ENCODE data around the gene PTH2.

The PTH2 gene

DNA sequence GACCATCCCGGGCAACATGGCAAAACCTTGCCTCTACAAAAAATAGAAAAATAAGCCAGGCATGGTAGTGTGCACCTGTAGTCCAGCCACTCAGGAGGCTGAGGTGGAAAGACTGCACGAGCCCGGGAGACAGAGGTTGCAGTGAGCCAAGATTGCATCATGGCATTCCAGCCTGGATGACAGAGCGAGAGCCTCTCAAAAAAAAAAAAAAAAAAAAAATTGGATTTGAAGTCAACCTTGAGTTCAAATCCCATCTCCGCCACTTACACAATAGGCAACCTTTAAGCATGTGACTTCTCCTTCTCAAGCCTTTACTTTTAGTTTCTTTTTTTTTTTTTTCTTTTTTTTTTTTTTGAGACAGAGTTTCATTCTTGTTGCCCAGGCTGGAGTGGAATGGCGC, 23.2 kb downstream of the PTH2 start:
- H3K4me3 ChIP-seq (ENCODE audit: low read length) = no peak overlapping the region
- TF ChIP-seq CTCF (conservative IDR thresholded peaks at IDR 0.05; ENCODE audit: low read depth, low read length) = no peak
- no peak for DNase-seq (ENCODE audit: low read depth)

DNA sequence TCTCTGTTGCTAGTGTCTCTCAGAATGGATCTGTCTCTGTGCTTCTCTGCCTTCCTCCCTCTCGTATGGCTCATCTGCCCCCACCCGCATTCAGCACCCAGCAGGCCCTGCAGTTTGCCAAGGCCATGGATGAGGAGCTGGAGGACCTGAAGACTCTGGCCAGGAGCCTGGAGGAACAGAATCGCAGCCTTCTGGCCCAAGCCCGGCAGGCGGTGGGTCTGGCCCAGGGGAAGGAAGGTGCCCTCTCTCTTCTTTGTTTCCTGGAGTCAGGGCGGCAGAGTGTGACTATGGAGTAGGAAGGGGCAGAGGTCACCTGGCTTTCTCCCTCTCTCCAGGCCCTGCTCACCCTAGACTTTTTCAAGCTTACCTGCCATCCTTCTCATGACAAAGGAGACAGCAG, 24.3 kb downstream of the PTH2 start:
- no peak for TF ChIP-seq CTCF (conservative IDR thresholded peaks at IDR 0.05; ENCODE audit: low read depth, low read length)
- no peak for DNase-seq (ENCODE audit: low read depth)
- no peak overlapping the region for H3K4me3 ChIP-seq (ENCODE audit: low read length)

- no peak for TF ChIP-seq CTCF (conservative IDR thresholded peaks at IDR 0.05; ENCODE audit: low read depth, low read length)
- DNase-seq (ENCODE audit: low read depth) = no peak
- H3K4me3 ChIP-seq (ENCODE audit: low read length) = no peak overlapping the region
These were observed 25.1 kb downstream of the PTH2 start for GRCh38 chr19:49398001-49398615.

DNA sequence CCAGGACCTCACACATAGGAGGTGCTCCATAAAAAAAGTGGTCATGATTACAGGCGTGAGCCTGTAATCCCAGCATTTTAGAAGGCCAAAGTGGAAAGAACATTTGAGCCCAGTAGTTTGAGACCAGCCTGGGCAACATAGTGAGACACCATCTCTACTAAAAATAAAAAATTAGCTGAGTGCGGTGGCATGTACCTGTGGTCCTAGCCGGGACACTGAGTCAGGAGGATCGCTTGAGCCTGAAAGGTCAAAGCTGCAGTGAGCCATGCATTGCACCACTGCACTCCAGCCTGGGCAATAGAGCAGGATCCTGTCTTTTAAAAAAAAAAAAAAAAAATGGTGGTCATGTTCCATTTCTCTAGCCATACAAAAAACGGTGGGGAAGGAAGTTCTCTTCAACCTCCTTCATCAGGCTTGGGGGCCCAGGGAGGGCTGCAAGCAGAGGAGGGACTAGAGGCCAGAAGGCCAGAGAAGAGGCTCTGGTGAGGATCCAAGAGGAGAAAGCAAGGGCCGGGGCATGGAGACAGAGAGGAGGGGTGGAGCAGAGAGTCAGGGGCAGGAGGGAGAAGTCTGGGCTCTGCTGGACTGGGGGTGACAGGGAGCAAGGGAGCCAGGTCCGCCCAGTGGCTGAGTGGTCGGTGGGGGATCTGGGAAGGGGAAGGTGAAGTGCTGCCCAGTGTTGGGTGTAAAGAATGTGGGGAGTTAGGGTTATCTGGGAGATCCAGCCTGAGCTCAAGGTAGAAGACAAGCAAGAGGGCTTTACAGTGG, 26.3 kb downstream of the PTH2 start:
- TF ChIP-seq CTCF (conservative IDR thresholded peaks at IDR 0.05; ENCODE audit: low read depth, low read length) = no peak
- no peak for DNase-seq (ENCODE audit: low read depth)
- no peak overlapping the region for H3K4me3 ChIP-seq (ENCODE audit: low read length)

DNA sequence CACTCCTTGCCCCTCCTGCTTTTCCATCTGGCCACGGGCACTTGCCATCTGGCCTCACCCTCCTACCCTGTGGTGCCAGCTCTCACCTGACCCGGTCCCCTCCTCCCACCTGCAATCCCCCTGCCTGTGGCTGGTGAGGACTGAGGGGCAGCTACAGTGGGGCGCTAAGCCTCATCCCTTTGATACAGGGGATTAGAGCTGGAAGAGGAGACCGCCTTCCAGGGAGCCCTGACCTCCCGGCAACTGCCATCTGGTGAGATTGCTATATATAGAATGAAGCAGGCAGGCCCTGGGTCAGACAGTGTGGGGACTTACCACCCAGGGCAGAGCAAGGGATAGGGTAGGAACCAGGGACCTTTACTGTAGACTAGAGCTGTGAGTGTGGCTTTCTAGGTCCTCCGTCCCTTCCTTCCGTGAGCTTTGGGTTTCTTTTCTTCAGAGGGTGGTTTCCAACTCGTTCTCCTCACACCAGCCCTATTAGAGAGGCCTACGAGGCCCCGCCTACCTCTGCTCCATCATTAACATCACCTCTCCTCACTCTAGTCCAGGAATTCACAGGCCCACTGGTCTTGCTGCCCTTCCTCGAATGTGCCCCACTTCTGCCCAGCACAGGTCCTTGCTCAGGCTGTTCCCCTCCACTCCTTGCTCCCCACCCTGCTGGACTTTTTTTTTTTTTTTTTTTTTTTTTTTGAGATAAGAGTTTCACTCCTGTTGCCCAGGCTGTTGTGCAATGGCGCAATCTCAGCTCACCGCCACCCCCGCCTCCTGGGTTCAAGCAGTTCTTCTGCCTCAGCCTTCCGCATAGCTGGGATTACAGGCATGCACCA, 27.4 kb downstream of the PTH2 start:
- DNase-seq (ENCODE audit: low read depth) = no peak
- no peak overlapping the region for H3K4me3 ChIP-seq (ENCODE audit: low read length)
- TF ChIP-seq CTCF (conservative IDR thresholded peaks at IDR 0.05; ENCODE audit: low read depth, low read length) = no peak

- no peak for DNase-seq (ENCODE audit: low read depth)
- TF ChIP-seq CTCF (conservative IDR thresholded peaks at IDR 0.05; ENCODE audit: low read depth, low read length) = no peak
- no peak overlapping the region for H3K4me3 ChIP-seq (ENCODE audit: low read length)
These were observed 29.4 kb downstream of the PTH2 start for GRCh38 chr19:49393881-49394280.

All from retinal pigment epithelial cell (primary cell).